ENCODE data around the gene SETD7.

DNA sequence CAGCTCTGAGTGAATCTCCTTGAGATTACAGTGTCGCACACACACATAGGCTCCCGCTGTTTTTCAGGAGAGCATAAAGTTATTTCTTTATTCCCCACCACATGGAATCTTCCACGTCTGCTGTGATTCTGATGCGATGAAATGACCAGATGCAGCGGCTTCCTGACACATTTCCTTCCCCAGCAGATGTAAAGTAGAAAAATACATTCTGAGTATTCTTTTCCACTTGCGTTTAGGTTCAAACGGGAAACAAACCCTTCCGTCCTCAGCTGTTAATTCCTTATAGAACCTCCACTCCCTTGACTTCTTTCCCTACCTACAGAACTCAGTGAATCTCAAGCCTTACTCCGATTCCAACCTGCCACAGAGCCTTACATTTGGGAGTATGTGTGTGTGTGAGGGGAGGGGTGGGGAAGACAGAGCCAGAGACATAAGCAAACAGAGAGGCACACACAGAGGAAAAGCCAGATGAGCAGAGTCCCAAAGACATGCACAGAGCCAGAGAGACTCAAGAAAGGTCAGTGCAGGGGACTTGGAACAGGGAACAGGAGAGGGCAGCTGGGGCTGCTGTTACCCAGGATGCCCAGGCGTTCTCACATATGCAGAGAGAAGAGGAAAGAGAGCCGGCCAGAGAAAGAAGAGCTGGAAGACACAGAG, 47.3 kb downstream of the SETD7 start:
- TF ChIP-seq CTCF (conservative IDR thresholded peaks at IDR 0.05), result no peak
- no peak for TF ChIP-seq ZFX (IDR thresholded peaks at IDR 0.05)

All from C4-2B (cell line).